ENCODE measurements around the gene VPS13C. TPM values are rescaled to one million over a fixed set of nuclear protein-coding genes. Genes with fewer than 3 reads are reported as not detected.

Gene VPS13C
- total RNA-seq, 1 experiment from 2014 or later = 40.0 TPM

DNA sequence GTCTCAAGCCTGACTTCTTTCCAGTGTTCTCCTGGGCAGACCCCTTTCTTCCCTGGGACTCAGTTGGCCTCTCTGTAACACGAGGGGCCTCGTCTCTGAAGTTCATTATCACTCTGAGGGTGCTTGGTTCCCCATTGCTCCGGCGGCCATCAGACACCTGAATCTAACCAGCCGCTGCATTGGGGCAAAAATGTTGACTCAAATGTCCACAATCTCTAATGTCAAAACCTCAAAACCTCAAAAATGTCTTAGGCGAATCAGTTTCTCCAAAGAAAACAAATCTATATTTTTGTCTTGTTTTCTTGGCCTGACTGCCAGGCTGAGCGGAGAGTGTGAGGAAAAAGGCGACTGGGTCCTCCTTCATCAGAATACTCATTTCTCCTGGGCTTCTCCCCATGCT, 220.7 kb downstream of the VPS13C start:
- Histone ChIP-seq H3K9me3 (ENCODE audit: insufficient read depth, low read depth) (no peaks in the 10 kb centered on the region), H3K4me1 (replicated peaks; ENCODE audit: insufficient read depth) (no peaks in the 10 kb centered on the region), H3K36me3 (ENCODE audit: low read depth) (no peaks in the 10 kb centered on the region), H4K20me1 (ENCODE audit: insufficient read depth) (no peaks in the 10 kb centered on the region), H3K27ac (no peak overlapping the region), H3K27me3 (ENCODE audit: insufficient read depth, low read depth) (no peaks in the 10 kb centered on the region), H3K4me2 (no peak overlapping the region), H2AFZ (no peak overlapping the region), H3F3A (ENCODE audit: insufficient read depth, low read depth) (no peaks in the 10 kb centered on the region), H3K4me3 (no peak overlapping the region), H3K9me2 (ENCODE audit: insufficient read depth) (no peaks in the 10 kb centered on the region), H3K79me2 (ENCODE audit: low read depth) (no peaks in the 10 kb centered on the region)
- no TSS peak for BruUV-seq (replicated peaks)
- ChIA-PET CTCF (no interaction called here), POLR2A (ENCODE audit: unreplicated experiment) (no interaction called here)
- no peak for TF ChIP-seq EZH2 (IDR thresholded peaks at IDR 0.05; ENCODE audit: low read depth)
- TF ChIP-seq, protein P1, sequence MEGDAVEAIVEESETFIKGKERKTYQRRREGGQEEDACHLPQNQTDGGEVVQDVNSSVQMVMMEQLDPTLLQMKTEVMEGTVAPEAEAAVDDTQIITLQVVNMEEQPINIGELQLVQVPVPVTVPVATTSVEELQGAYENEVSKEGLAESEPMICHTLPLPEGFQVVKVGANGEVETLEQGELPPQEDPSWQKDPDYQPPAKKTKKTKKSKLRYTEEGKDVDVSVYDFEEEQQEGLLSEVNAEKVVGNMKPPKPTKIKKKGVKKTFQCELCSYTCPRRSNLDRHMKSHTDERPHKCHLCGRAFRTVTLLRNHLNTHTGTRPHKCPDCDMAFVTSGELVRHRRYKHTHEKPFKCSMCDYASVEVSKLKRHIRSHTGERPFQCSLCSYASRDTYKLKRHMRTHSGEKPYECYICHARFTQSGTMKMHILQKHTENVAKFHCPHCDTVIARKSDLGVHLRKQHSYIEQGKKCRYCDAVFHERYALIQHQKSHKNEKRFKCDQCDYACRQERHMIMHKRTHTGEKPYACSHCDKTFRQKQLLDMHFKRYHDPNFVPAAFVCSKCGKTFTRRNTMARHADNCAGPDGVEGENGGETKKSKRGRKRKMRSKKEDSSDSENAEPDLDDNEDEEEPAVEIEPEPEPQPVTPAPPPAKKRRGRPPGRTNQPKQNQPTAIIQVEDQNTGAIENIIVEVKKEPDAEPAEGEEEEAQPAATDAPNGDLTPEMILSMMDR (conservative IDR thresholded peaks at IDR 0.05) = no peak
- intact Hi-C loops (cut with micrococcal nuclease; ENCODE audit: unreplicated experiment) = loop anchor here (10.0 kb wide), 1 partner anchor 785 kb away; no protein-coding TSS in a partner anchor
- no peak for DNase-seq

DNA sequence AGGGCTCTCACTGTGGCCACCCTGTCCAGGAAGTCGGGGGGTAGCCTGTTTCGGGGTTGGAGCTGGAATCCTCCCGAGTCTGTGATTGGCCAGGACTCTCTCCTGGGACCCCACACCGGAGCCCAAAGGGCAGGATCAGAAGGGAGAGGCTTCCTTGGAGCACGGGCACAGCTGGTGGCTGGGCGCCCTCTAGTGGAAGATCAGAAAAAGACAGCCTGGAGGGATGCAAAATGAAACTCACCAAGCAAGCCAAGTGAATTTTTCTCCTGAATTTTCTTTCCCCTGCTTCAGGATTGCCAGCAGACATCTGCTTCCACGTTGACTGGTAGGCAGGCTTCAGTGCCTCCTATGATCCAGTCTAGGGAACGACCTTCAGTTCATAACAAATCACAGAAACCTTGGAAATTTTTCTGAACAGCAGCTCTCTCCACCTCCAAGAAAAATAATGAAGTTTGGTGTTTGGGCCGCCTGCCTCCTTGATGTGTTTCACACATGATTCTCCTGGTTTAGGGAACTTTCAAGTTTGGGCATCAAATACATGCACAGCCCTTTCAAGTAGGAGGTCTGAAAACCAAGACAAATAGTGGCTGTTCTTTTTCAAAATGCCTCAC, 224.6 kb downstream of the VPS13C start:
- H3K79me2 ChIP-seq (ENCODE audit: low read depth) = no peaks in the 10 kb centered on the region
- H3K27me3 ChIP-seq (ENCODE audit: insufficient read depth, low read depth) = no peaks in the 10 kb centered on the region
- peak in 1 of 2 experiments; percentile 51 for DNase-seq
- intact Hi-C loops (cut with micrococcal nuclease; ENCODE audit: unreplicated experiment) = loop anchor here (2.0 to 10.0 kb wide), 3 partner anchors 669 to 1251 kb away; no protein-coding TSS in a partner anchor
- no peaks in the 10 kb centered on the region for H3K9me3 ChIP-seq (ENCODE audit: insufficient read depth, low read depth)
- no peak overlapping the region for H2AFZ ChIP-seq
- CTCF ChIA-PET = interaction anchor here (0.7 to 0.9 kb wide), 2 partner anchors 13 to 1251 kb away, joined by 3 to 10 read pairs; no protein-coding TSS in a partner anchor
- BruUV-seq (replicated peaks) = no TSS peak
- H3K27ac ChIP-seq = no peak overlapping the region
- no peaks in the 10 kb centered on the region for H4K20me1 ChIP-seq (ENCODE audit: insufficient read depth)
- peak overlapping the region; percentile 24; the same call in 1 of the 2 replicates for H3K4me2 ChIP-seq
- POLR2A ChIA-PET (ENCODE audit: unreplicated experiment) = interaction anchor here (0.7 kb wide), 1 partner anchor 1911 kb away, joined by 6 read pairs; no protein-coding TSS in a partner anchor
- no peaks in the 10 kb centered on the region for H3F3A ChIP-seq (ENCODE audit: insufficient read depth, low read depth)
- H3K36me3 ChIP-seq (ENCODE audit: low read depth) = no peaks in the 10 kb centered on the region
- TF ChIP-seq, protein P1 (conservative IDR thresholded peaks at IDR 0.05) = peak; percentile 88
- no peak for TF ChIP-seq EZH2 (IDR thresholded peaks at IDR 0.05; ENCODE audit: low read depth)
- no peaks in the 10 kb centered on the region for H3K4me1 ChIP-seq (replicated peaks; ENCODE audit: insufficient read depth)
- no peaks in the 10 kb centered on the region for H3K9me2 ChIP-seq (ENCODE audit: insufficient read depth)
- no peak overlapping the region for H3K4me3 ChIP-seq

- no peaks in the 10 kb centered on the region for H4K20me1 ChIP-seq (ENCODE audit: insufficient read depth)
- ChIA-PET POLR2A (ENCODE audit: unreplicated experiment) (no interaction called here), CTCF (interaction anchor here (0.9 to 1.7 kb wide), 2 partner anchors 640 to 1250 kb away, joined by 3 to 11 read pairs; no protein-coding TSS in a partner anchor)
- H3K9me3 ChIP-seq (ENCODE audit: insufficient read depth, low read depth) = no peaks in the 10 kb centered on the region
- H3K4me2 ChIP-seq = no peak overlapping the region
- BruUV-seq (replicated peaks) = no TSS peak
- intact Hi-C loops (cut with micrococcal nuclease; ENCODE audit: unreplicated experiment) = loop anchor here (2.0 to 10.0 kb wide), 3 partner anchors 668 to 1250 kb away; no protein-coding TSS in a partner anchor
- H2AFZ ChIP-seq = no peak overlapping the region
- no peaks in the 10 kb centered on the region for H3K9me2 ChIP-seq (ENCODE audit: insufficient read depth)
- no peaks in the 10 kb centered on the region for H3K36me3 ChIP-seq (ENCODE audit: low read depth)
- H3K79me2 ChIP-seq (ENCODE audit: low read depth) = no peaks in the 10 kb centered on the region
- no peak overlapping the region for H3K27ac ChIP-seq
- no peaks in the 10 kb centered on the region for H3F3A ChIP-seq (ENCODE audit: insufficient read depth, low read depth)
- no peak overlapping the region for H3K4me3 ChIP-seq
- no peak for DNase-seq
- H3K4me1 ChIP-seq (replicated peaks; ENCODE audit: insufficient read depth) = no peaks in the 10 kb centered on the region
- TF ChIP-seq, protein P1 (conservative IDR thresholded peaks at IDR 0.05) = no peak
- no peak for TF ChIP-seq EZH2 (IDR thresholded peaks at IDR 0.05; ENCODE audit: low read depth)
- H3K27me3 ChIP-seq (ENCODE audit: insufficient read depth, low read depth) = no peaks in the 10 kb centered on the region
These were observed 225.2 kb downstream of the VPS13C start for GRCh38 chr15:61835029-61835428.
